Right hindlimb (tissue), 1 donor: ENCODE measurements around the gene CARD11.

Source experiments
- DNase-seq: peaks from one replicate; pipeline ENCODE4 v3.0.0-alpha.2; 2018

The CARD11 gene

DNA sequence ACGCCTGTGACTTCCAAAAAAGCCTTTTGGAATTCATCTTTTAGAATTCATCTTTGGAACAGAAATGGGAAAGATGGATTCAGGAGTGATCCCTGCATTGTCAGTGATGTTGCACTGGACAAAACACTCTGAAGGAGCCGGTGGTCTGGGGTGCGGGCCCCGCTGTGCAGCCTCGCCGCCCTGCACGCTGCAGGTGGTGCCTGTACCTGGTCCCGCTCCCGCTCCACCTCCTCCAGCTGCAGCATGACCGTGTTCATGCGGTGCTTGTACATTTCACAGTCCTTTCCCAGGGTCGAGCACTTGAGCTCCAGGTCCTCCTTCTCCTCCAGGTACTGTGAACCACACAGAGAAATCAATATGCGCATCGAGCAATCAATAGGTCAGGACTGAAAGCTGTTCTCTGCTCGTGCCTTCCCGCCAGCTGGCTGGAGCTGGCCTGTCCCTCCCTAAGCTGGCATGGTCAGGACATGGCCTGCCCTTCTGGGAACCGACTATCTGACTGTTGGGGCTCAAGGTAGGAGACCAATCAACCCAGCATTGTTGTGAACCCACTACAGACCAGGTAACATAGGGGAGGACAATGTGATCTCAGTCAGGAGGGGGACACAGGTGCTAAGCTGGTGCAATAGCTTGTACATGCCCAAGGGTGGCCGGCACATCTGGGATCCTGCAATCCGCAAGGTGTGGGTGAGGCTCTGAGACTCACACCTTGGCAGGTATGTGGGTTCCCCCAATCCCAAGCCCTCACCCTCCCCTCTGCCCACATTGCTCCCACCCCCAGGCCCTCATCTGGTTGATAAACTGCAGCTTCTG, 105.8 kb downstream of the CARD11 start:
- peak; percentile 4 for DNase-seq

DNA sequence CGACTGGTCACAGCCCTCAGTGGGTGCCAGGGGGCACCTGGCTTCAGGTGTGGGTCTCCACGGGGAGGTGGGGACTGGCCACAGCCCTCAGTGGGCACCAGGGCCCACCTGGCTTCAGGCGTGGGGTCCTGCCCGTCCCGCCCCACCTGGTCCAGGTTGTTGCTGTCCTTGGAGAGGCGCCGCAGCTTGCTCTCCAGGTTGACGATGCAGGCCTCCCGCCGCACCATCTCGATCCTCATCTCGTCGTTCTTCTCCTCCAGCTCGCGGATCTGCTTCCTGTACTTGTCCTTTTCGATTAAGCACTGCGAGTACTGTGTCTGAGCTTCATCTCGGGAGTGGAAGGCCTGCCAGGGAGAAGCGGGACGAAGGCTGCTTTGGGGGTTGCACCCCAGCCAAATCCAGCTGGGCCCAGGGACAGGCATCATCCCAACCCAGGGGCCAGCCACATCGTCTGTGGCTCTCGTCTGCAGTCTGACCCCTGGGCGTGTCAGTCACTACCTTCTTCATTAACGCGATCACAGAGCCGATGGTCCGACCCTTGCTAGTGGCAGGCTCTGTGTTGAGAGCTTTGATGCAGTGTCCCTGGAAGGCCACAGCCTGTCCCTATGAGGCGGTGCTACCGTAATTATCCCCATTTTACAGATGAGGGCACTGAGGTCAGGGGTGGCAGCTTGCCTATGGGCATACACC, 106.6 kb downstream of the CARD11 start:
- DNase-seq, result peak; percentile 10

DNA sequence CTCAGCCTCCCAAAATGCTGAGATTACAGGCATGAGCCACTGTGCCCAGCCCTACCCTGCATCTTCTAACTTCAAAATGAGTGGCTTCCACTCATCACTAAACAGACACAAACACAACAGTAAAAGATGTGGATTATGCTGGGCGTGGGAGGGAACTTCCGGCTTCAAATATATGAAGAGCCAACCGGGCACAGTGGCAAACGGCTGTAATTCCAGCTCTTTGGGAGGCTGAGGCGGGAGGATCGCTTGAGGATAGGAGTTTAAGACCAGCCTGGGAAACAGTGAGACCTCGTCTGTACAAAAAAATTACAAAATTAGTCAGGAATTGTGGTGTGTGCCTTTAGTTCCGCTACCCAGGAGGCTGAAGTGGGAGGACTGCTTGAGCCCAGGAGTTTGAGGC, 107.4 kb downstream of the CARD11 start:
- DNase-seq, result no peak

DNA sequence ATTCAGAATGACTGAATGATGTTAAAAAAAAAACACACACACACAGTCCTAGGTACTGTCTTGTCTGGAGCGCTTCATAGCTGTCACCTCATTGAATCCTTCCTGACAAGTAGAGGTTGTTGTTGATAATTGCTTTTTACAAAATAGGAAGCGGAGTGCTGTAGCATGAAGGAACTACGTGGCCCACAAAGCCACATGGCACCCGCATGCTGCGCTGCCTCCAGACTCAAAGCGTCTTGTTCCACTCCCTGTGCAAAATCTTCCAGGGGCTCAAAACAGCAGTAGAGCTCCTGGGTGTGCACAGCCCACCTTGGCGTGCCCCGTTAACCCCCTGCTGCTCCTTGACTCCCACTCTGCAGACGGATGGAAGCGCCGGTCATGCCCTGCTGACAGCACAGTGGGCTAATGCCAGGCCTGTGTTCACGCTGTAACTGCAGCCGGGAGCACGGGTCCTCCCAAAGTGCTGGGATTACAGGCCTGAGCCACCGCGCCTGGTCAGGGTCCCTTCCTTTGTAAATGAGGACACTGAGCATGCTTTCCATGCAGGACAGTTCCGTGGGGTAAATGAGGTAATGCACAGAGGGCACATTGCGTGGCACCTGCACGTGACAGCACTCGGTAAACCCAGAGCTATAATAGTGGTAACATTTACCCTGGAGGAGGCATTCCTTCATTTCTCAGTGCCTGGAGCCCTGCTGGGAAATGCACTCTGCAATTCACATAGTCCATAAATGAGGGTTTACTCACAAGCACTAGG, 108.5 kb downstream of the CARD11 start:
- DNase-seq, result peak; percentile 3

DNA sequence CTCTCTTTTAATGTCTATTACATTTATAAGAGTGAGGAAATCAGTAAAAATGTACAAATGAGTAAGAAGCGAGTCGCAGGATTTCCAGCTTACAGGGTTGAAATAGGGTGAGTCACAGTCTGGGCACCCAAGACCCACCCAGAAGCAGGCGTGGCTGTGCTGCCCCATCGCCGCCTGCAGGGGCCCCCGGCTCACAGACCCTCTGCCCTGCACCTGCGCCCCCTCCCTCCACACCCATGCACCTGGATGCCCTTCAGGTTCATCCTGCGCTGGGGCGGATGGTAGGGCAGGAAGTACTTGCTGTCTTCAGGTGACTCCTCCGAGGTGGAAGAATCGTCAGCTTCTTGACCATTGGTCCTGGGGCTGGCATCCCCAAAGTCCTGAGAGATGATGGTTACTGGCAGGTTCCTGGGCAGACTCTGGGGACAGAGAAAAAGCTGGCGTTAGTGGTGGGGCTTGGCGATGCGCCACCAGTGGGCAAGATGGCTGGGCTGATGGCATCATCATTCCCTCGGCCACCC, 109.4 kb downstream of the CARD11 start:
- peak; percentile 9 for DNase-seq

DNA sequence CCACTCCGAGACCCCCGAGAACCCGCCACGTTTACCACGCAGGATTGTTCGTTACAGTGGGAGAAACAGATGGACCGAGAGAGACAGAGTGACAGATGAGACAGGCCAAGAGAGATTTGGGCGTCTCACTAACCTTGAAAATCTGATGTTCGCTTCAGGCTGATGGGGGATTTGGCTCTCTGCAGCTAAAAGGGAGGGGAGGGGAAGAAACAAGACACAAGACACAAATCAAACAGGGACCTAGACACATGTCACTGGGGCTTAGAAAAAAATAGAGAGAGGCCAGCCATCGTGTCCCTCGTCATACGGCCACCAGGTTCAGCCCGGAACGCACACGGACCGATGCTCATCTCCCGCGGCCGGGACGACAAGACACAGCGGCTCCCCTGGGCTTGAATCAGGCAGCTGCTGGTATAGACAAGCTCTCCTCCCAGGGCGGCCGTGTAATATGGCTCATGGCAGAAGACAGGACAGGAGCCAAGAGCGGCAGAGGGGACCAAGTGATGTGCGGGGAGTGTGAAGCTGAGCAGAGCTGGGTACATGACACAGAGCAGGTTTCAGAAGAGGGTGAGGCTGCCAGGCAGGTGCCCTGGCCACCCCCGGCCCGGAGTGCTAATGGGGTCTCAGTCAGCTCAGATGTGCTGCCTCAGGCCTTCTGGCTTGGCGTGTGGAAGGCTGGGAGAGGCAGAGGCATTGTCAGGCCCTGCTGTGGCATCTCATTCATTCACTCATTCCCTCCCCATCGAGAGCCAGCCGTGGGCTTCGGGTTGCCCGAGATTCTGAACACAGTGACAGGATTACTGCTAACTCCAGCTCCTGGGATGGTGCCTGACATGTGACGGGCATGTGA, 111.0 kb downstream of the CARD11 start:
- DNase-seq, result peak; percentile 13

DNA sequence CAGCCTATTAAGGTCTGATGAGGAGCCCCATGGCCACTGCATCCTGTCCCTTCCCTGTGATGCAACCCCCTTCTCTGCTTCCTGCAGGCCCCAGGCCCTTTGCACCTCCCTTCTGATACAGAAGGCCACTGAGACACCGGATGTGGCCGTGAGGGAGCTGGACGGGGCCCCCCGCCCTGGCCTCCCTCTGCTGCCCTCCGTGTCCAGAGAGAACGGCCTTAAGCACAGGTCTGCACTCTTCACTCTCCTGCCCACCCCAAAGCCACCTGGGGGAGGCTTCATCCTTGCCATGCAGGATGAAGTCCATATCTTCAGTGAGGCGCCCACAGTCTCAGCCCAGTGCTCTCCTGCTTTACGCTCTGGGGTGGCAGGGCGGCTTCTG, 112.6 kb downstream of the CARD11 start:
- peak; percentile 4 for DNase-seq

DNA sequence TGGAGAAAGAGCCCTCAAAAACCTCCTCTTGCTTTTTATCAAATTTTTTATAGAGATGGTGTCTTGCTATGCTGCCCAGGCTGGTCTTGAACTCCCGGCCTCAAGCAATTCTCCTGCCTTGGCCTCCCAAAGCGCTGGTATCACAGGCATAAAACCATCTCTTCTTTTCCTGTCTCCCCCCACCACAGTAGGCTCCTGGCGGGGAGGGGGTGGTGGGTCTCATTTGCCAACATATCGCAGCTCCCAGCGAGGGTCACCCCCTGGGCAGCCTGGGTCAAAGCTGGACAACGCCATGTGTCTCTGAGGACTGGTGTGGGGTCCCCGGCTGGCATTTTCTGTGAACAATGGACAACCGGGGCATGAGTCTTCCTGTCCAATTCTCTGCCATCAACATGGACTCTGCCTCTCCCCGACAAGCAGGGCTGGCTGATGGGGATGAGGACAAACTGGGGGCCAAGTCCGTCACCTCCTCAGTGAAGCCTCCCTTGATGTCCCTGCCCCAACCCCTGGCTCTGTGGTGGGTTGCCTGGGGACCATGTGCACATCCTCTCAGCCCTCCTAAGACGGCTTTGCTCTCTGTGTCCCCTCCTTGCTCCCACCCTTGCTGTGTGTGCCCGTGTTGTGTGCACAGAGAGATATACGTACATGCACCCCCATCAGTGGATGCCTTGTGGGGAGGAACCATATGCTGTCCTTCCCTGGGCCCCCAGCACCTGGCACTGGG, 113.2 kb downstream of the CARD11 start:
- DNase-seq, result peak; percentile 12

DNA sequence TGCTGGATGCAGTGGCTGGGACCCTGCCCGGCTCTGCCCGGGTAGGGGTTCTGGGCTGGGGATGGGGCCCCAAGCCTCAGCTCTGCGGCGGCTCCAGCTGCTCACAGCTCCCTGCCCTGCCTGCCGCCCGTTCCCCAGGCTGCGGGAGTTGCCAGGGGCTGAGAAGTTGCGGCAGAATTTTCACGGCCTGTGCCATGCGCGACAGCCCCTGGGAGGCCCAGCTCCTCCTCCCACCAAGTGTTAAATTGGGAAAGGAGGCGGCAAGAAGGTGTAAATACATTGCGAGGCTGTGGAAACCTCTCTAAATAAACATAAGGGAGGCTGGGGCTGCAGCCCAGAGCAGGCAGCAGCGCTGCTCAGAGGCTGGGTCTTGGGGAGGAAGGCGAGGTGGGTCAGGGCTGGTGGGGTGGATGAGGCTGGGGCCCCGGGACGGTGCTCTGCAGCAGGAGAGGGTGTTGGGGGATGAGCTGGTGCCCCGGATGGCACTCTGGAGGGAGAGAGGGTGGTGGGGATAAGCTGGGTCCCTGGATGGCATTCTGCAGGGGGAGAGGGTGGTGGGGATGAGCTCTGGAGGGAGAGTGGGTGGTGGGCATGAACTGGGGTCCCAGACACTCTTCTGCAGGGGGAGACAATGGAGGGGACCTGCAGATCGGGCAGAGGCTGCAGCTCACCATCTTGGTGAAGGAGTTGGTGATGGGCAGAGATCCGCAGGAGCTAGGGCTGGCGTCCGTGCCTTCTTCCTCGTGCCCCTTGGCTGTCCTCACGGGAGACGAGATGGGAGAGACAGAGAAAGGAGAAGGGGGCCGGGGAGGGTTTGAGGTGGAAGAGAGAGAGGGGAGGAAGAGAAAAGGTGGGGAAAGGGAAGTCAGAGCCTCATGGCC, 114.1 kb downstream of the CARD11 start:
- DNase-seq, result peak; percentile 5

DNA sequence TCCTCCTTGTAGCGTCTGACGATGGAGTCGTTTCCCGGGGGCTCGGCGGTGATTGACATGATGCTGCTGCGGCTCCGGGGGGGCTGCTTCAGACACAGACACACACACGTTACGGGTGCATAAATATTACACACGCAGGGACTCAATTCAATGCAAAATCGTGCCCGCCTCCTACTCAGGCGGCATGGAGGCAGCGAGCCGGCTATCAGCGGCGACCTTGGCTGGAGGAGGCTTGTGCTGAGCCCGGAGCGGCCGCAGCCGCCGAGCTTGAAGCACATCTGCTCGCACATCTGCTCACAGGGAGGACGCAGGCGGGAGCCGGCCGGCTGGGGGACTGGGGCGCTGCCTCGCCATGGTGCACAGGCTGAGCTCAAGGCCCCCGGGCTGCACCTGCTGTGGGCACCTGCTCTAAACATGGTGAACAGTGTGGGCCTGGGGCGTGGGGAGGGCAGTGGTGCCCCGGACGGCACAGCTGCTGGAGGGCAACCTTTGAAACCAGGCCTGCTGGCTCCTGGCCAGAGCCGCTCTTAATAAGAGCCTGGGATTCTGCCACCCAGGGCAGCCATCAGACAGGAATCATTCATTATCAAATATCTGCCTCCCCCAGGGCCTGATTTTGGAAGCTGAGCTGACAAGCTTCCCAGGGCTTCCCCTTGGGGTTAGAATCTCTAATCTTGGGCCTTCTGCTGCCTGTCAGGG, 114.9 kb downstream of the CARD11 start:
- DNase-seq, result peak; percentile 76

DNA sequence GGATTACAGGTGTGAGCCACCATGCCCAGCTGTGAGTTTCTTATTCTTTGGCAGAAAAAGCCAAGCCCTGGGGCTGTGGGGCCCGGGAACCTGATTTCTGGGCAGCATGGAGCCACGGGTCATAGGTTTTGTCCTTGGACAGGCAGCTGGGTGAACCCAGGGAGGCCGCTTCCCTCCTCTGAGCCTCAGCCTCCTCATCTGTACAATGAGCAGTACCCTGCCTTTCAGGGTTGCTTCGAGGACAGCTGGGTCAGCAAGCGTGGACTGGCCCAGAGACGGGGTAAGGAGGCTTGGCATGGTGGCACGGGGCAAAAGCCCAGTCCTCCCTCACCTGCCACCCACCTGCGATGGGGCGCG, 115.4 kb downstream of the CARD11 start:
- no peak for DNase-seq

DNA sequence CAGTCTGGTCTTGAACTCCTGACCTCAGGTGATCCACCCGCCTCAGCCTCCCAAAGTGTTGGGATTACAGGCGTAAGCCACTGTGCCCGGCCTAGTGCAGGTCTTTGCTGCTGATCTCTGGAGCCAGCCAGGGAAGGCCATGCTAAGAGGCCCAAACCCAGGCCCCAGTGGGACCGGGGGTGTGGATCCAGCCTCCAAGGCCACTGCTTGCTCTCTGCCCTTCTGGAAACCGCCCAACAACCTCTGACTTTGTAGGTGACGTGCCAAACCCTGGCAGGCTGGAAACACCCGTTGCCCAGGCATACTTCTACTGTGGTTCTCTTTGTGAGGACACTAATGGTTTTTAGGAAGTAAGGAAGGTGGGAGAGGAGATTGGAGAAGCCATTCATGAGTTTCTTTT, 116.1 kb downstream of the CARD11 start:
- peak; percentile 13 for DNase-seq

DNA sequence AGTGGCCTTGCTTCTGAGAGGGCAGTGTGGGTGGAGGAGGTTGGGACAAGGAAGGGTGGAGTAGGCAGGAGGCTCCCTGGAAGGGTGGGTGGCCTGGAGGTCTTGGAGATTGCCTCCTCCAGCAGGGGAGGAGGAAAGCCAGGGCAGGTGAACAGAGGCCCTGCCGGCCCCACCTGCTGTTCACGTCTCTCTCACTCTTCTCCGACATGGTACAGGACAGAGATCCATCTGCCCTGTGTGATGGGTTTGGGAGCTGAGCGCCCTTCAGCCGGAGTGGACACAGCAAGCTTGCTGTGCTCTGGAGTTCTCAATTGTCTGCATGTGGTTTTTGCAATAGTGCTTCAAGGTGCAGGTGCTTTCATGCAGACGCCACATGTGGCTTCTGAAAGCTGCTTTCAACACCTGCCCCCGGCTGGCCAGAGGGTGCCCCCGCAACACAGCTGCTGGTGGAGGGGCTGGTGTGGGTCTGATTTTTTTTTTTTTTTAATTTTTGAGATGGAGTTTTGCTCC, 116.7 kb downstream of the CARD11 start:
- DNase-seq, result peak; percentile 7

DNA sequence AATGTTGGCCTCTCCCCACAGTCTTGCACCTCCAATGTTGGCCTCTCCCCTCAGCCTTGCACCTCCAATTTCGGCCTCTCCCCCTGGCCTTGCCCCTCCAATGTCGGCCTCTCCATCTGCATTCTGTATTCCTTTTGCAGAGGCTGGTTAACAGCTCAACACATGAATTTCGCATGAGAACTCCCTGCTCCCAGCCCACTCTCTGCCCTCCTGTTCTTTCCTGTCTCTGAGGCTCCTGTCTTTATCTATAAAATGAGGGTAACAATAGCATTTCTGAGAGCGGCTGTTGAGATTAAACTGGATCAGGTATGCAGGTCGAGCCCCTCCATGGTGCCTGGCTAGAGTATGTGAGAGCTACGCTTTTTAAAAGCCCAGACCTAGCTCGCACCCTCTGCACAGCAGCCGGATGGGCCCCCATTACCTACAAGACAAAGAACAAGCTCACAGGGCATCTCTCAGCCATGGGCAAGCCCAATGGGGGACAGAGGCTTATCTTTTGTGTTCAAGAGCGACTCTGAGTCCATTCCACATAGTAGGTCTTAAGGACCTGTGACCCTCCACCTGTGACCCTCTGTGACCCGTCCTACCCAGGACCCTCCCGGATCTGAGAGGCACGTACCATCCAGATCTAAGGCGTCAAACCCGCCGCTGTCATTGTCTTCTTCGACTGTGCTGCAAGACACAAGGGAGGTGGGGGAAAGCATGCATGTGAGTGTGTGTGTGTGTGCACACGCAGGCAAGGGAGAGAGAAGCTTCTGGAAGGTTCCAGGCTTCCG, 117.4 kb downstream of the CARD11 start:
- DNase-seq, result peak; percentile 7

DNA sequence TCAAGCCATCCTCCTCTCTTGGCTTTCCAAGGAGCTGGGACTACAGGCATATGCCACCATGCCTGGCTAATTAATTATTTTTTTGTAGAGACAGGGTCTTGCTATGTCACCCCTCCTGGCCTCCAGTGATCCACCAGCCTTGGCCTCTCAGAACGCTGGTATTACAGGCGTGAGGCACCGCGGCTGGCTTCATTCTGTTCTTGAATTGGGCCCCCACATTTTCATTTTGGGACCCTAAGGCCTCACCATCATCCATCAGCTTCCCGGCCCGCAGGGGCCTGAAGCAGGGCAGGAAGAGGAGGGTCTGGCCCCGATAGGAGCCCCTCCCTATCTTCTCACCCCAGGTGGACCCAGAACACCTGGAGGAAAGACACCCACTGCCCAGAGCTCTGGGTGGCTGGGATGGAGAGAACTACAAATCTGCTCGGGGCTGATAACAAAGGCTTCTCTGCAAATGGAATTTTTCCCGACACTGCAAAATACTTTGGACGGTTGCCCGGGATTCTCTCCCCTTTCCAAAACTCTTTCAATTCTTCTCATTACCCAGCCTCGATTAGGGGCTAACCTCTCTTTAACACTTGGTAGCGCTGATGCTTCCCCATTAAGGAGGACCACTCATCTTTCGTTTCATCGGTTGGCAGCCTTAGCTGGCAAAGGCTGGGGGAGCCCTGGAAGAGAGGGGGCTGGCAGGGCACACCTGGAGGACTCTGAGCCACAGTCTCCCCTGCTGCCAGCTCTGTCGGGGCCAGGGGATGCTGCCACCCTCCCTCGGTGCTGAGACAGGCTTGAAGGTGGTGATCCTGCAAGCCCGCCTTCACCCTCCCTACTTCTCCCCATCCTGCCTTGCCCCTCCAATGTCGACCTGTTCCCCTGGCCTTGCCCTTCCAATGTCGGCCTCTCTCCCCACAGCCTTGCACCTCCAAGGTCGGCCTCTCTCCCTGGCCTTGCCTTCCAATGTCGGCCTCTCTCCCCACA, 118.5 kb downstream of the CARD11 start:
- DNase-seq, result peak; percentile 26

DNA sequence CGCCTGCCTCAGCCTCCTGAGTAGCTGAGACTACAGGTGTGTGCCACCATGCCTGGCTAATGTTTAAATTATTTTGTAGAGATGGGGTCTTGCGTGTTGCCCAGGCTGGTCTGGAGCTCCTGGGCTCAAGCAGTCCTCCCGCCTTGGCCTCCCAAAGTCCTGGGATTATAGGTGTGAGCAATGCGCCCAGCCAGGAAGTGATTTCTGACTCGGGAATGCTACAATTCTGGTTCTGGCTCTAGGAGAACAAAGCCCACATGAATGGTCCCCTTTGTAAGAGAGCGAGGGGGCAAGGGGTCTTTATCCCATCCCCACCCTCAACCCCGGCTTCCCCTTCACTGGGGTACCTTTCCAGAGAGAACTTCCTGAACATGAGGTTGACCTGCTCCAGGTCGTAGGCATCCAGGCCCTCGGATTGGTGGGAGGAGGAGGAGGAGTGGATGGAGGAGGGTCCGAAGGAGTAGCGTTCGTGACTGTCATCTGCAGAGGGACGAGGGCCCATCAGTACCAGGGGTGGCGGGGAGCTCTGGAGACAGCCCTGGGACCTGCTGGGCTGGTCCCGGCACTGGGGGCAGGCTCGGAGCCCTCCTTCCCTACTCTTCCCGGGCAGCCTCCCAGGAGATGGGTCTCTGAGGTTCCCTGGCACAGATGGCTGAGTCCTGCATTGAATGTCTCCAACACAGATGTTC, 119.6 kb downstream of the CARD11 start:
- DNase-seq, result no peak

DNA sequence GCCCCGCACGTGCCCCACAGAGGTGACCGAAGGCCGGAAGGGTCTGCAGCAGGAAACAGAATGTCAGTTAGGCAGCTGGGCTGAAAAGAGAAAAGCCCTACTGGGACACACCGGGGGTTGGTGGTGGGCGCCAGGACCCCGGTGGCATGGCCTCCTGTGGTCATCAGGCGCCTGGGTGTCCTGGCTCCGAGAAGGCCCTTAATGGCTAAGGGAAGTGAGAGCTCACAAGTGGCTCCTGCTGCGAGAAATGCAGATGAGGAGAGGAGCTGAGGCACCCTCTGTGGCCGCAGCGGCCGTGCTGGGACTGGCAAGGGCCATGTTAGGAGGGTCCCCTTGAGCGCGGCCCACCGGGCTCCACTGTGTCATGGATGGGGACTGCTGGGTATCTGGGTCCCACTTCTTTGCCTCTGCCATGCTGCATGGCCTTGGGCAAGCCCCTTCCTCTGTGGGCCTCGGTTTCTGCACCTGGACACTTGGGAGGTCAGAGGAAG, 120.3 kb downstream of the CARD11 start:
- no peak for DNase-seq
